NCI-H128 (cell line): Measurements from ENCODE around the gene NTHL1.

Source experiments
- DNase-seq: peaks from one replicate; lab custom pipeline; 2025; ENCODE audit not compliant: unreplicated experiment; lab: John Stamatoyannopoulos, UW

Gene NTHL1

GRCh38 chr16:2047330-2048115, at the start of gene NTHL1, which contains the start of gene TSC2:
TSS of gene NTHL1 (minus strand) at chr16:2047834. CDS start at chr16:2047823, 11 bp downstream.
TSS of gene TSC2 (plus strand) at chr16:2047985. CDS start at chr16:2048616, 631 bp downstream.
- peak; percentile 61 for DNase-seq

- no peak for DNase-seq
These were observed 49.4 kb upstream of the NTHL1 start for GRCh38 chr16:2096853-2097595.

- no peak for DNase-seq
These were observed 48.4 kb upstream of the NTHL1 start for GRCh38 chr16:2095918-2096582.

- no peak for DNase-seq
These were observed 47.8 kb upstream of the NTHL1 start for GRCh38 chr16:2095315-2095853.

- DNase-seq: no peak
These were observed 46.2 kb upstream of the NTHL1 start for GRCh38 chr16:2093793-2094192.

- no peak for DNase-seq
These were observed 45.2 kb upstream of the NTHL1 start for GRCh38 chr16:2092866-2093265.

- DNase-seq: no peak
These were observed 44.6 kb upstream of the NTHL1 start for GRCh38 chr16:2092256-2092620.

GRCh38 chr16:2091547-2092255, 44.1 kb upstream of the NTHL1 start:
- DNase-seq: no peak

GRCh38 chr16:2090777-2091546, 43.3 kb upstream of the NTHL1 start:
- no peak for DNase-seq

GRCh38 chr16:2090481-2090776, 42.8 kb upstream of the NTHL1 start:
- no peak for DNase-seq

- no peak for DNase-seq
These were observed 42.3 kb upstream of the NTHL1 start for GRCh38 chr16:2089706-2090480.

- DNase-seq: no peak
These were observed 41.2 kb upstream of the NTHL1 start for GRCh38 chr16:2088759-2089358.

GRCh38 chr16:2087748-2088631, 40.4 kb upstream of the NTHL1 start:
- DNase-seq: no peak

GRCh38 chr16:2086812-2087747, 39.4 kb upstream of the NTHL1 start:
- no peak for DNase-seq

- no peak for DNase-seq
These were observed 38.6 kb upstream of the NTHL1 start for GRCh38 chr16:2086106-2086742.

GRCh38 chr16:2085669-2086068, 38.0 kb upstream of the NTHL1 start:
- DNase-seq: no peak
